Suprapubic skin (tissue), 4 donors: ENCODE measurements around the gene ENPP1. TPM values are rescaled to one million over a fixed set of nuclear protein-coding genes. Genes with fewer than 3 reads are reported as not detected.

ENCODE experiments used
- DNase-seq, 2 donors: peaks; one replicate each; pipeline ENCODE4 v3.0.0-alpha.2; 2019; ENCODE audit warnings: low spot score in 2 of 2
- H3K27ac ChIP-seq: fragments of 200-600 bp; sonication (generic); one replicate; pipeline ENCODE4 v1.5.1; 2019
- H3K27me3 ChIP-seq: fragments of 200-600 bp; sonication (generic); one replicate; pipeline ENCODE4 v1.5.1; 2019
- H3K36me3 ChIP-seq: fragments of 200-600 bp; sonication (generic); one replicate; pipeline ENCODE4 v1.5.1; 2019
- H3K4me1 ChIP-seq: fragments of 200-600 bp; sonication (generic); one replicate; pipeline ENCODE4 v1.5.1; 2019
- H3K4me3 ChIP-seq: fragments of 200-600 bp; sonication (generic); one replicate; pipeline ENCODE4 v1.5.1; 2019; ENCODE audit warnings: mild to moderate bottlenecking
- H3K9me3 ChIP-seq: fragments of 200-600 bp; sonication (generic); one replicate; pipeline ENCODE4 v1.5.1; 2019
- CTCF ChIP-seq, 2 donors: fragments of 200-600 bp in 1 of 2; fragments of 450-650 bp in 1 of 2; sonication (generic) in 1 of 2; IDR thresholded peaks; one replicate each; pipeline ENCODE4 v1.5.1; 2016 to 2019; ENCODE audit warnings: antibody characterized with exemption in 2 of 2, mild to moderate bottlenecking in 1 of 2, moderate library complexity in 1 of 2
- EP300 ChIP-seq: sonication (generic); formaldehyde crosslinking; IDR thresholded peaks from one replicate; pipeline ENCODE4 v1.6.1; 2017; ENCODE audit warnings: antibody characterized with exemption
- POLR2A ChIP-seq, 2 donors: fragments of 450-650 bp; IDR thresholded peaks; one replicate each; pipeline ENCODE4 v1.6.1; 2017; ENCODE audit warnings: antibody characterized with exemption in 2 of 2, mild to moderate bottlenecking in 2 of 2, moderate library complexity in 2 of 2
- POLR2AphosphoS5 ChIP-seq, 3 donors: sonication (generic); formaldehyde crosslinking; IDR thresholded peaks; one replicate each; pipeline ENCODE4 v1.6.1; 2017; ENCODE audit warnings: antibody characterized with exemption in 3 of 3
- WGBS: methylation state at CpG from one replicate; pipeline ENCODE4 v1.1.5; 2018; 5-methylcytosine and 5-hydroxymethylcytosine counted together
- total RNA-seq, 4 donors: library from RNA; depleted of rRNA; stranded (reverse); fragments of >200 nt; gene quantifications; one replicate each; pipeline ENCODE4 v1.1.0, GENCODE V29; 2016

Gene ENPP1
- total RNA-seq, 4 donors from 2014 or later: 2.9 to 9.1 (median 4.0) TPM

- TF ChIP-seq POLR2A (IDR thresholded peaks at IDR 0.05) (no peak), CTCF (IDR thresholded peaks at IDR 0.05) (no peak), EP300 (no peak)
- Histone ChIP-seq H3K27ac (no peak overlapping the region), H3K4me3 (no peak overlapping the region), H3K9me3 (no peaks in the 10 kb centered on the region), H3K4me1 (peaks cover 6% of the 10 kb centered on the region), H3K36me3 (no peaks in the 10 kb centered on the region), H3K27me3 (no peaks in the 10 kb centered on the region)
- WGBS: 100% methylated on average over 5 of the region's 9 CpGs
- DNase-seq: no peak
Observed at GRCh38 chr6:131918650-131919355, 111.0 kb downstream of the ENPP1 start.

- Histone ChIP-seq H3K36me3 (no peaks in the 10 kb centered on the region), H3K27ac (no peak overlapping the region), H3K4me1 (no peaks in the 10 kb centered on the region), H3K27me3 (no peaks in the 10 kb centered on the region), H3K9me3 (no peaks in the 10 kb centered on the region), H3K4me3 (no peak overlapping the region)
- TF ChIP-seq POLR2AphosphoS5 (IDR thresholded peaks at IDR 0.05) (no peak), CTCF (IDR thresholded peaks at IDR 0.05) (no peak), POLR2A (IDR thresholded peaks at IDR 0.05) (no peak), EP300 (no peak)
- no peak for DNase-seq
- WGBS: 85% methylated on average over 3 of the region's 3 CpGs
Observed at GRCh38 chr6:131920656-131921055, 112.8 kb downstream of the ENPP1 start.

- WGBS: 15% methylated on average over 2 of the region's 2 CpGs
- no peak overlapping the region for H3K27ac ChIP-seq
- TF ChIP-seq CTCF (IDR thresholded peaks at IDR 0.05): peak; percentile 31 to 34
- no peak for TF ChIP-seq POLR2AphosphoS5 (IDR thresholded peaks at IDR 0.05)
- DNase-seq: no peak
- H3K9me3 ChIP-seq: no peaks in the 10 kb centered on the region
- H3K27me3 ChIP-seq: no peaks in the 10 kb centered on the region
- H3K4me1 ChIP-seq: no peaks in the 10 kb centered on the region
- H3K36me3 ChIP-seq: no peaks in the 10 kb centered on the region
- no peak overlapping the region for H3K4me3 ChIP-seq
Observed at GRCh38 chr6:131923356-131923755, 115.5 kb downstream of the ENPP1 start.

- H3K36me3 ChIP-seq: no peaks in the 10 kb centered on the region
- WGBS: 28% methylated on average over 4 of the region's 4 CpGs
- H3K27ac ChIP-seq: no peak overlapping the region
- no peak overlapping the region for H3K4me3 ChIP-seq
- no peaks in the 10 kb centered on the region for H3K4me1 ChIP-seq
- peak; percentile 44 to 47 for TF ChIP-seq CTCF (IDR thresholded peaks at IDR 0.05)
- no peak for TF ChIP-seq POLR2A (IDR thresholded peaks at IDR 0.05)
- no peak for TF ChIP-seq EP300
- TF ChIP-seq POLR2AphosphoS5 (IDR thresholded peaks at IDR 0.05): no peak
- H3K9me3 ChIP-seq: no peaks in the 10 kb centered on the region
- DNase-seq: no peak
- no peaks in the 10 kb centered on the region for H3K27me3 ChIP-seq
Observed at GRCh38 chr6:131924881-131925474, 117.2 kb downstream of the ENPP1 start.

GRCh38 chr6:131929264-131929663 is 121.4 kb downstream of the ENPP1 start:
- H3K27me3 ChIP-seq: no peaks in the 10 kb centered on the region
- no peaks in the 10 kb centered on the region for H3K9me3 ChIP-seq
- no peak for DNase-seq
- H3K4me1 ChIP-seq: no peaks in the 10 kb centered on the region
- no peak overlapping the region for H3K27ac ChIP-seq
- no peaks in the 10 kb centered on the region for H3K36me3 ChIP-seq
- no peak overlapping the region for H3K4me3 ChIP-seq
- 76% methylated on average over 2 of the region's 2 CpGs for WGBS
- no peak for TF ChIP-seq CTCF (IDR thresholded peaks at IDR 0.05)
- no peak for TF ChIP-seq EP300
- no peak for TF ChIP-seq POLR2A (IDR thresholded peaks at IDR 0.05)
- TF ChIP-seq POLR2AphosphoS5 (IDR thresholded peaks at IDR 0.05): no peak
